B cell (primary cell): ENCODE measurements around the gene CASK. TPM values are rescaled to one million over a fixed set of nuclear protein-coding genes. Genes with fewer than 3 reads are reported as not detected.

Experiments used
- ATAC-seq: fragments of 200-7000 bp; cut with Tn5 transposase; one replicate; pipeline ENCODE4 v1.10.0; 2021; ENCODE audit warnings: low read depth, mild to moderate bottlenecking, moderate number of reproducible peaks, moderate library complexity
- CTCF ChIA-PET: fragments of 350-600 bp; sonication (Branson Sonifier 250); formaldehyde crosslinking; loops from one replicate; lab custom pipeline; 2021; ENCODE audit warnings: antibody characterized with exemption, inconsistent platforms; lab: Charles Lee
- POLR2A ChIA-PET: fragments of 350-600 bp; sonication (Branson Sonifier 250); formaldehyde crosslinking; loops from one replicate; lab custom pipeline; 2021; ENCODE audit warnings: antibody characterized with exemption; lab: Charles Lee
- DNase-seq: peaks from one replicate; pipeline ENCODE4 v3.0.0; 2013
- H2AFZ ChIP-seq: 2 replicates; pipeline ENCODE4 v1.6.1; 2012; ENCODE audit warnings: mild to moderate bottlenecking, low read depth, low read length; ENCODE audit not compliant: insufficient read depth, poor library complexity, severe bottlenecking
- H3K27ac ChIP-seq, 2 donors: 1 replicate in 1 of 2; 2 replicates in 1 of 2; pipeline ENCODE4 v1.5.1; 2012 to 2013; ENCODE audit warnings: low read length in 2 of 2, mild to moderate bottlenecking in 2 of 2, moderate library complexity in 1 of 2
- H3K27me3 ChIP-seq, 4 experiments: fragments of 200-600 bp in 1 of 4; sonication (generic) in 1 of 4; replicated peaks in 1 of 4; 1 replicate in 2 of 4; 2 replicates in 2 of 4; pipeline versions ENCODE4 v1.6.1 to v1.7.0; 2013 to 2016; ENCODE audit warnings: low read length in 3 of 4, mild to moderate bottlenecking in 2 of 4, mixed read lengths in 1 of 4, moderate library complexity in 1 of 4; ENCODE audit not compliant: insufficient read depth in 4 of 4, control insufficient read depth in 3 of 4; ENCODE audit errors: control extremely low read depth in 1 of 4
- H3K36me3 ChIP-seq, 2 experiments: replicated peaks in 1 of 2; 1 replicate in 1 of 2; 2 replicates in 1 of 2; pipeline versions ENCODE4 v1.6.1 to v1.7.1; 2013; ENCODE audit warnings: low read length in 1 of 2; ENCODE audit not compliant: insufficient read depth in 2 of 2, control insufficient read depth in 1 of 2; ENCODE audit errors: control extremely low read depth in 1 of 2, extremely low read depth in 1 of 2
- H3K4me1 ChIP-seq, 2 donors: fragments of 200-600 bp in 1 of 2; sonication (generic) in 1 of 2; 1 replicate in 1 of 2; 2 replicates in 1 of 2; pipeline versions ENCODE4 v1.5.1 to v1.6.1; 2013 to 2017; ENCODE audit warnings: low read length in 2 of 2; ENCODE audit not compliant: control insufficient read depth in 2 of 2, insufficient read depth in 2 of 2
- H3K4me2 ChIP-seq: replicated peaks from 2 replicates; pipeline ENCODE3; 2012; ENCODE audit warnings: mild to moderate bottlenecking, low read depth, low read length; ENCODE audit not compliant: poor library complexity, severe bottlenecking
- H3K4me3 ChIP-seq, 5 experiments: fragments of 200-600 bp in 1 of 5; sonication (generic) in 1 of 5; 1 replicate in 3 of 5; 2 replicates in 2 of 5; pipeline versions ENCODE4 v1.5.1 to v1.7.0; 2011 to 2016; ENCODE audit warnings: low read length in 4 of 5, mild to moderate bottlenecking in 4 of 5, low read depth in 2 of 5, control low read depth in 1 of 5, moderate library complexity in 1 of 5; ENCODE audit not compliant: insufficient read depth in 1 of 5; ENCODE audit errors: control extremely low read depth in 1 of 5, extremely low read depth in 1 of 5
- H3K79me2 ChIP-seq: fragments of 200-600 bp; sonication (generic); one replicate; pipeline ENCODE4 v1.6.0; 2016; ENCODE audit warnings: low read length; ENCODE audit not compliant: control insufficient read depth, insufficient read depth
- H3K9ac ChIP-seq: fragments of 200-600 bp; sonication (generic); 2 replicates; pipeline ENCODE4 v1.6.1; 2017; ENCODE audit warnings: mild to moderate bottlenecking, low read length, moderate library complexity
- H3K9me3 ChIP-seq, 3 donors: one replicate each; pipeline versions ENCODE4 v1.6.1 to v1.7.1; 2013; ENCODE audit warnings: low read length in 2 of 3; ENCODE audit not compliant: control insufficient read depth in 2 of 3, insufficient read depth in 1 of 3; ENCODE audit errors: control extremely low read depth in 1 of 3
- H4K20me1 ChIP-seq: 2 replicates; pipeline ENCODE4 v1.6.0; 2012; ENCODE audit warnings: mild to moderate bottlenecking, low read length; ENCODE audit not compliant: insufficient read depth, control insufficient read depth, poor library complexity, severe bottlenecking
- H3K27ac Mint-ChIP-seq: one replicate; pipeline ENCODE4 v1.8.0; 2021; ENCODE audit warnings: mixed read lengths
- H3K27me3 Mint-ChIP-seq: one replicate; pipeline ENCODE4 v1.8.0; 2021; ENCODE audit warnings: mixed read lengths
- H3K4me1 Mint-ChIP-seq: one replicate; pipeline ENCODE4 v1.8.0; 2021; ENCODE audit warnings: mixed read lengths
- H3K4me3 Mint-ChIP-seq: one replicate; pipeline ENCODE4 v1.8.0; 2021; ENCODE audit warnings: mixed read lengths
- H3K9me3 Mint-ChIP-seq: one replicate; pipeline ENCODE4 v1.8.0; 2022; ENCODE audit warnings: mixed read lengths; ENCODE audit not compliant: insufficient read depth
- EZH2 ChIP-seq: IDR thresholded peaks from 2 replicates; pipeline ENCODE4 v1.6.1; 2012; ENCODE audit warnings: borderline replicate concordance, low read depth, mild to moderate bottlenecking, moderate library complexity, low read length; ENCODE audit not compliant: insufficient read depth, poor library complexity, severe bottlenecking
- WGBS: methylation state at CpG from one replicate; pipeline ENCODE4 v1.1.5; 2013; ENCODE audit warnings: missing lambda C conversion rate; ENCODE audit not compliant: insufficient coverage; 5-methylcytosine and 5-hydroxymethylcytosine counted together
- intact Hi-C: fragments of 100-400 bp; cut with micrococcal nuclease; formaldehyde crosslinking; loops from one replicate; pipeline ENCODE4 v1.10.0; 2022
- polyA plus RNA-seq: library from polyadenylated mRNA; depleted of rRNA; stranded (reverse); fragments of >200 nt; gene quantifications from 2 replicates; pipeline ENCODE4 v1.2.3, GENCODE V29; 2012
- total RNA-seq, 2 donors: library from RNA; stranded (reverse); fragments of 120-200 nt in 1 of 2; gene quantifications; 1 replicate in 1 of 2; 2 replicates in 1 of 2; pipeline versions ENCODE4 v1.2.3 to v1.2.4, GENCODE V29; 2013 to 2022
- TF ChIP-seq, protein P1 (sequence below): fragments of 200-600 bp; IDR thresholded peaks from one replicate; pipeline ENCODE4 v1.8.0; 2022; ENCODE audit warnings: antibody characterized with exemption, mild to moderate bottlenecking

The CASK gene
- total and polyA plus RNA-seq, 2 donors (not counting 1 experiment from before 2014, with no cell fraction given), result 14.2 to 50.4 TPM

DNA sequence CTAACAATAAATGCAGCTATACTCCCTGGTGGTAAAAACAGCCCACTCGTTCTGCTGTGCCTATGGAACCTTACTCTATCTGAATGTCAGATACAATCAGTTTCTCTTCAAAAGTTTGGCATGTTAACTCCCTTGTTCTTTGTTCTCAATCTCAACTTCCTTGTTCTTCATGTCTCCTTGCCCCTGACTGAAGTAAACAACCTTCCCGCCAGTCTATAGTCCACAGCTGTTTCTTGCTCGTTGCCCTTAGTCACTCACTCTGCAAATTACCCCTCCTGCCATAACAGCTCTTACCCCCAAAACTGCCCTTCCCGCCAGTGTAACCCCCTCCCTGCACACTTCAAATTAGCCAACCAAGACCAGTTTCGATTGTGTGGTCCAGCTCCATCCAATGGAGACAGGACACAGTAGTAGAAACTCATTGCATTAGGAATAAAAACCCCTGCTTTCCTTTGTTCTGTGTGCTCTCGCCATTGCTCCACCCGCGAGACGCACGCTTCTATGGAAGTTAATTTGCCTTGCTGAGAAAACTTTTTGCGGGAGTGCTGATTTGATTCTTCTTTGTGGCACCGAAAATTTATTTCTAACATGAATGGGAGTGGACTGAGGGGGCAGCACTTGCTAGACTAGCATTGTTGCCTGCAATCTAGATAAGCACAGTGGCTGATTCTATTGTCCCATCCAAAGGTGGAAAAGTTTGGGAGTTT is 206.4 kb downstream of the CASK start:
- Histone ChIP-seq H2AFZ (no peak overlapping the region), H3K9me3 (peaks cover 0 to 22% (median 17%) of the 10 kb centered on the region in 3 donors), H3K79me2 (no peaks in the 10 kb centered on the region), H3K36me3 (peaks cover 0 to 3% of the 10 kb centered on the region in 2 experiments), H3K4me1 (peaks cover 33 to 57% of the 10 kb centered on the region in 2 donors), H3K27ac (no peak overlapping the region), H4K20me1 (no peaks in the 10 kb centered on the region), H3K4me3 (no peak overlapping the region), H3K27me3 (no peaks in the 10 kb centered on the region), H3K9ac (no peak overlapping the region), H3K4me2 (peak overlapping the region; percentile 36)
- WGBS, result 47% methylated on average over 5 of the region's 12 CpGs
- Mint-ChIP-seq H3K9me3 (no peaks in the 10 kb centered on the region), H3K27me3 (no peaks in the 10 kb centered on the region), H3K4me1 (peaks cover 51% of the 10 kb centered on the region), H3K27ac (peak overlapping the region; percentile 72), H3K4me3 (peak overlapping the region; percentile 24)
- POLR2A ChIA-PET, result interaction anchor here (1.0 kb wide), 1 partner anchor 11 kb away, joined by 3 read pairs; no protein-coding TSS in a partner anchor
- TF ChIP-seq, protein P1, sequence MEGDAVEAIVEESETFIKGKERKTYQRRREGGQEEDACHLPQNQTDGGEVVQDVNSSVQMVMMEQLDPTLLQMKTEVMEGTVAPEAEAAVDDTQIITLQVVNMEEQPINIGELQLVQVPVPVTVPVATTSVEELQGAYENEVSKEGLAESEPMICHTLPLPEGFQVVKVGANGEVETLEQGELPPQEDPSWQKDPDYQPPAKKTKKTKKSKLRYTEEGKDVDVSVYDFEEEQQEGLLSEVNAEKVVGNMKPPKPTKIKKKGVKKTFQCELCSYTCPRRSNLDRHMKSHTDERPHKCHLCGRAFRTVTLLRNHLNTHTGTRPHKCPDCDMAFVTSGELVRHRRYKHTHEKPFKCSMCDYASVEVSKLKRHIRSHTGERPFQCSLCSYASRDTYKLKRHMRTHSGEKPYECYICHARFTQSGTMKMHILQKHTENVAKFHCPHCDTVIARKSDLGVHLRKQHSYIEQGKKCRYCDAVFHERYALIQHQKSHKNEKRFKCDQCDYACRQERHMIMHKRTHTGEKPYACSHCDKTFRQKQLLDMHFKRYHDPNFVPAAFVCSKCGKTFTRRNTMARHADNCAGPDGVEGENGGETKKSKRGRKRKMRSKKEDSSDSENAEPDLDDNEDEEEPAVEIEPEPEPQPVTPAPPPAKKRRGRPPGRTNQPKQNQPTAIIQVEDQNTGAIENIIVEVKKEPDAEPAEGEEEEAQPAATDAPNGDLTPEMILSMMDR, result no peak
- no peak for TF ChIP-seq EZH2
- CTCF ChIA-PET, result interaction anchor here (3.8 kb wide), 1 partner anchor 10 kb away, joined by 20 read pairs; no protein-coding TSS in a partner anchor
- ATAC-seq (peak; percentile 55), DNase-seq (no peak)
- intact Hi-C loops, result no loop called here

DNA sequence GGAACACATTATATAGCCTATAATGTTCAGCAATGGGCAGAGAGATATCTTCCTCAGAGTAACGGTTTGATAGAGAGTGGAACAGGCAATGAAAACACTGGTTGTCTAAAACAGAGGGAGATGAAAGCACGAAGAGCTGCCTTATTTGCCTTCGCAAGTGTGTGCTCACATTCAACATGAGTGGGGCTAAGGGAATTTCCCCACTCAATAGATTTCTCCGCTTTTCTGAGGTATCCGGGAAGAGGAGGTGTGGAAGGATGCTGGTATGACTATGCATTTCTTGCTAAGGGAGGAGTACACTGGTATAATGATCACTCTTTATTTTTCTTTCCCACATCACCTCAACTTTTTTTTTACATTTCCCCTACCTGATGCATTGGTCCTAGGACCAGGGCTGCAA is 207.1 kb downstream of the CASK start:
- TF ChIP-seq, protein P1, result no peak
- no peak for TF ChIP-seq EZH2
- Histone ChIP-seq H3K4me2 (peak overlapping the region; percentile 36), H3K4me1 (peaks cover 27 to 52% of the 10 kb centered on the region in 2 donors), H2AFZ (no peak overlapping the region), H3K4me3 (no peak overlapping the region), H3K9ac (no peak overlapping the region), H3K27me3 (no peaks in the 10 kb centered on the region), H3K9me3 (peaks cover 0 to 22% (median 17%) of the 10 kb centered on the region in 3 donors), H3K36me3 (peaks cover 0 to 3% of the 10 kb centered on the region in 2 experiments), H3K27ac (no peak overlapping the region), H4K20me1 (no peaks in the 10 kb centered on the region), H3K79me2 (no peaks in the 10 kb centered on the region)
- ATAC-seq (no peak), DNase-seq (no peak)
- Mint-ChIP-seq H3K4me1 (peaks cover 45% of the 10 kb centered on the region), H3K27ac (no peak overlapping the region), H3K4me3 (peak overlapping the region; percentile 19), H3K27me3 (no peaks in the 10 kb centered on the region), H3K9me3 (no peaks in the 10 kb centered on the region)
- ChIA-PET CTCF (interaction anchor here (3.8 kb wide), 1 partner anchor 9 kb away, joined by 20 read pairs; no protein-coding TSS in a partner anchor), POLR2A (interaction anchor here (1.0 kb wide), 1 partner anchor 10 kb away, joined by 3 read pairs; no protein-coding TSS in a partner anchor)
- WGBS, result no CpG with 5 or more reads among the region's 5 CpGs
- intact Hi-C loops, result no loop called here
